ENCODE results near the gene GJD3. TPM values are rescaled to one million over a fixed set of nuclear protein-coding genes. Genes with fewer than 3 reads are reported as not detected.

Gene GJD3
- total RNA-seq, 1 experiment from 2014 or later: not detected

GRCh38 chr17:40361063-40361924, 3.2 kb downstream of the GJD3 start:
- no peak overlapping the region for H3K27ac ChIP-seq
- no peak overlapping the region for H2AFZ ChIP-seq
- peaks cover 8% of the 10 kb centered on the region for H3K4me1 ChIP-seq (replicated peaks; ENCODE audit: insufficient read depth)
- CTCF ChIA-PET: no interaction called here
- H3K79me2 ChIP-seq (ENCODE audit: low read depth): no peaks in the 10 kb centered on the region
- H3K9me3 ChIP-seq (ENCODE audit: insufficient read depth, low read depth): no peaks in the 10 kb centered on the region
- no TSS peak for BruUV-seq (replicated peaks)
- intact Hi-C loops (cut with micrococcal nuclease; ENCODE audit: unreplicated experiment): no loop called here
- H3K36me3 ChIP-seq (ENCODE audit: low read depth): no peaks in the 10 kb centered on the region
- H3K4me3 ChIP-seq: no peak overlapping the region
- no peaks in the 10 kb centered on the region; the same call in 1 of the 2 replicates for H4K20me1 ChIP-seq (ENCODE audit: insufficient read depth)
- POLR2A ChIA-PET (ENCODE audit: unreplicated experiment): no interaction called here
- H3K27me3 ChIP-seq (ENCODE audit: insufficient read depth, low read depth): no peaks in the 10 kb centered on the region
- H3K4me2 ChIP-seq: no peak overlapping the region
- DNase-seq: no peak
- H3F3A ChIP-seq (ENCODE audit: insufficient read depth, low read depth): peaks cover 14% of the 10 kb centered on the region; the same call in 1 of the 2 replicates
- no peaks in the 10 kb centered on the region for H3K9me2 ChIP-seq (ENCODE audit: insufficient read depth)
- TF ChIP-seq CTCF (conservative IDR thresholded peaks at IDR 0.05): no peak
- no peak for TF ChIP-seq EZH2 (IDR thresholded peaks at IDR 0.05; ENCODE audit: low read depth)

- Histone ChIP-seq H3F3A (ENCODE audit: insufficient read depth, low read depth) (peaks cover 14% of the 10 kb centered on the region; the same call in 1 of the 2 replicates), H3K27ac (no peak overlapping the region), H3K4me3 (no peak overlapping the region), H3K36me3 (ENCODE audit: low read depth) (no peaks in the 10 kb centered on the region), H3K79me2 (ENCODE audit: low read depth) (no peaks in the 10 kb centered on the region), H4K20me1 (ENCODE audit: insufficient read depth) (no peaks in the 10 kb centered on the region), H3K27me3 (ENCODE audit: insufficient read depth, low read depth) (no peaks in the 10 kb centered on the region), H3K4me1 (replicated peaks; ENCODE audit: insufficient read depth) (peaks cover 8% of the 10 kb centered on the region), H2AFZ (no peak overlapping the region), H3K9me2 (ENCODE audit: insufficient read depth) (no peaks in the 10 kb centered on the region), H3K4me2 (no peak overlapping the region), H3K9me3 (ENCODE audit: insufficient read depth, low read depth) (no peaks in the 10 kb centered on the region)
- BruUV-seq (replicated peaks): no TSS peak
- DNase-seq: no peak
- ChIA-PET POLR2A (ENCODE audit: unreplicated experiment) (interaction anchor here (0.6 kb wide), 1 partner anchor 175 kb away, joined by 3 read pairs; no protein-coding TSS in a partner anchor), CTCF (no interaction called here)
- intact Hi-C loops (cut with micrococcal nuclease; ENCODE audit: unreplicated experiment): no loop called here
- TF ChIP-seq EZH2 (IDR thresholded peaks at IDR 0.05; ENCODE audit: low read depth) (no peak), CTCF (conservative IDR thresholded peaks at IDR 0.05) (no peak)
Observed at GRCh38 chr17:40360091-40360490, 4.4 kb downstream of the GJD3 start.

GRCh38 chr17:40358323-40359038, 6.1 kb downstream of the GJD3 start:
- H3K4me1 ChIP-seq (replicated peaks; ENCODE audit: insufficient read depth): peaks cover 10% of the 10 kb centered on the region; the same call in 1 of the 2 replicates
- H4K20me1 ChIP-seq (ENCODE audit: insufficient read depth): no peaks in the 10 kb centered on the region
- H3K79me2 ChIP-seq (ENCODE audit: low read depth): no peaks in the 10 kb centered on the region
- H2AFZ ChIP-seq: peak overlapping the region; percentile 67
- ChIA-PET POLR2A (ENCODE audit: unreplicated experiment) (interaction anchor here (0.6 kb wide), 2 partner anchors 55 to 57 kb away, joined by 4 to 5 read pairs; no protein-coding TSS in a partner anchor), CTCF (interaction anchor here (0.7 kb wide), 2 partner anchors 56 to 193 kb away, joined by 3 to 12 read pairs; no protein-coding TSS in a partner anchor)
- H3K27ac ChIP-seq: no peak overlapping the region
- peaks cover 19% of the 10 kb centered on the region; the same call in 1 of the 2 replicates for H3F3A ChIP-seq (ENCODE audit: insufficient read depth, low read depth)
- H3K36me3 ChIP-seq (ENCODE audit: low read depth): no peaks in the 10 kb centered on the region
- H3K27me3 ChIP-seq (ENCODE audit: insufficient read depth, low read depth): no peaks in the 10 kb centered on the region
- no TSS peak for BruUV-seq (replicated peaks)
- DNase-seq: peak; percentile 65 to 83
- H3K9me2 ChIP-seq (ENCODE audit: insufficient read depth): no peaks in the 10 kb centered on the region
- H3K4me3 ChIP-seq: peak overlapping the region; percentile 44; the same call in 1 of the 2 replicates
- peak overlapping the region; percentile 78 for H3K4me2 ChIP-seq
- H3K9me3 ChIP-seq (ENCODE audit: insufficient read depth, low read depth): no peaks in the 10 kb centered on the region
- intact Hi-C loops (cut with micrococcal nuclease; ENCODE audit: unreplicated experiment): loop anchor here (1.0 to 10.0 kb wide), 5 partner anchors 154 to 1306 kb away; no protein-coding TSS in a partner anchor
- TF ChIP-seq CTCF (conservative IDR thresholded peaks at IDR 0.05) (peak; percentile 98), EZH2 (IDR thresholded peaks at IDR 0.05; ENCODE audit: low read depth) (no peak)

Data from PC-9 (cell line).